GM23338 (cell line): ENCODE results near the gene RPLP1. TPM values are rescaled to one million over a fixed set of nuclear protein-coding genes. Genes with fewer than 3 reads are reported as not detected.

Source experiments
- ATAC-seq: fragments of 200-7000 bp; cut with Tn5 transposase; 3 replicates; pipeline ENCODE4 v1.9.1; 2020
- DNase-seq: peaks from one replicate; pipeline ENCODE4 v3.0.0-alpha.2; 2015; ENCODE audit warnings: low spot score
- H2AFZ ChIP-seq: fragments of 200-600 bp; sonication (generic); 2 replicates; pipeline ENCODE4 v1.8.0; 2016; ENCODE audit warnings: antibody characterized with exemption, mild to moderate bottlenecking, moderate library complexity
- H3F3A ChIP-seq: fragments of 200-600 bp; sonication (generic); replicated peaks from 2 replicates; pipeline ENCODE4 v1.8.0; 2017; ENCODE audit warnings: antibody characterized with exemption, mixed run types, low read depth
- H3K27ac ChIP-seq: fragments of 200-600 bp; sonication (generic); 2 replicates; pipeline ENCODE4 v1.6.1; 2016; ENCODE audit warnings: low read depth
- H3K27me3 ChIP-seq: fragments of 200-600 bp; sonication (generic); 2 replicates; pipeline ENCODE4 v1.8.0; 2016; ENCODE audit warnings: mild to moderate bottlenecking, mixed run types, moderate library complexity; ENCODE audit not compliant: insufficient read depth
- H3K36me3 ChIP-seq: fragments of 200-600 bp; sonication (generic); 2 replicates; pipeline ENCODE4 v1.8.0; 2016; ENCODE audit warnings: mild to moderate bottlenecking; ENCODE audit not compliant: insufficient read depth
- H3K4me1 ChIP-seq: fragments of 200-600 bp; sonication (generic); 2 replicates; pipeline ENCODE4 v1.8.0; 2016; ENCODE audit warnings: mild to moderate bottlenecking, moderate library complexity; ENCODE audit not compliant: insufficient read depth
- H3K4me2 ChIP-seq: fragments of 200-600 bp; sonication (generic); 2 replicates; pipeline ENCODE4 v1.7.1; 2017; ENCODE audit warnings: mixed run types
- H3K4me3 ChIP-seq: fragments of 200-600 bp; sonication (generic); 2 replicates; pipeline ENCODE4 v1.6.1; 2016; ENCODE audit warnings: mixed run types
- H3K79me2 ChIP-seq: fragments of 200-600 bp; sonication (generic); replicated peaks from 2 replicates; pipeline ENCODE4 v1.8.0; 2017; ENCODE audit warnings: mild to moderate bottlenecking; ENCODE audit not compliant: insufficient read depth
- H3K9me2 ChIP-seq: fragments of 200-600 bp; sonication (generic); 2 replicates; pipeline ENCODE4 v1.8.0; 2017; ENCODE audit not compliant: insufficient read depth
- H4K20me1 ChIP-seq: fragments of 200-600 bp; sonication (generic); replicated peaks from 2 replicates; pipeline ENCODE4 v1.8.0; 2017; ENCODE audit warnings: mild to moderate bottlenecking; ENCODE audit not compliant: insufficient read depth
- H3K27ac Mint-ChIP-seq: 2 replicates; pipeline ENCODE4 v1.8.0; 2020; ENCODE audit warnings: inconsistent platforms, mild to moderate bottlenecking, moderate library complexity, mixed read lengths
- H3K27me3 Mint-ChIP-seq: 3 replicates; pipeline ENCODE4 v1.8.0; 2022; ENCODE audit warnings: low read depth, mild to moderate bottlenecking, moderate library complexity, mixed read lengths, inconsistent platforms; ENCODE audit not compliant: insufficient read depth, poor library complexity
- H3K36me3 Mint-ChIP-seq: 3 replicates; pipeline ENCODE4 v1.8.0; 2021; ENCODE audit warnings: low read depth, mild to moderate bottlenecking, inconsistent platforms, moderate library complexity, mixed read lengths
- H3K4me1 Mint-ChIP-seq: 3 replicates; pipeline ENCODE4 v1.8.0; 2020; ENCODE audit warnings: mild to moderate bottlenecking, inconsistent platforms, mixed read lengths
- H3K4me3 Mint-ChIP-seq: 3 replicates; pipeline ENCODE4 v1.8.0; 2021; ENCODE audit warnings: moderate library complexity, mild to moderate bottlenecking, inconsistent platforms, mixed read lengths
- H3K9me3 Mint-ChIP-seq: 3 replicates; pipeline ENCODE4 v1.8.0; 2020; ENCODE audit warnings: moderate library complexity, mild to moderate bottlenecking, inconsistent platforms, mixed read lengths
- CREB1 ChIP-seq: fragments of 250-450 bp; sonication (Bioruptor Pico); IDR thresholded peaks from 2 replicates; pipeline ENCODE4 v1.5.0; 2020; ENCODE audit warnings: low read depth, mild to moderate bottlenecking, moderate library complexity
- CTCF ChIP-seq, 2 experiments: fragments of 200-600 bp in 1 of 2; sonication (generic) in 1 of 2; conservative IDR thresholded peaks; 2 replicates each; pipeline versions ENCODE4 v1.5.1 to v1.6.1; 2016 to 2017; ENCODE audit warnings: antibody characterized with exemption in 2 of 2, low read depth in 2 of 2, mild to moderate bottlenecking in 2 of 2, moderate library complexity in 1 of 2
- ETS1 ChIP-seq: IDR thresholded peaks from 2 replicates; pipeline ENCODE4 v1.6.1; 2016; ENCODE audit warnings: antibody characterized with exemption
- EZH2 ChIP-seq: fragments of 200-600 bp; sonication (generic); IDR thresholded peaks from one replicate; pipeline ENCODE4 v1.8.0; 2017; ENCODE audit warnings: antibody characterized with exemption, mild to moderate bottlenecking, low read depth; ENCODE audit not compliant: unreplicated experiment
- EZH2phosphoT487 ChIP-seq: fragments of 200-600 bp; sonication (generic); IDR thresholded peaks from one replicate; pipeline ENCODE4 v1.8.1; 2018; ENCODE audit warnings: antibody characterized with exemption; ENCODE audit not compliant: unreplicated experiment
- JUNB ChIP-seq: IDR thresholded peaks from one replicate; pipeline ENCODE4 v1.6.1; 2016; ENCODE audit warnings: antibody characterized with exemption; ENCODE audit not compliant: unreplicated experiment
- NANOG ChIP-seq: IDR thresholded peaks from 2 replicates; pipeline ENCODE4 v1.6.1; 2016; ENCODE audit warnings: antibody characterized with exemption, borderline replicate concordance
- POLR2AphosphoS5 ChIP-seq: IDR thresholded peaks from 2 replicates; pipeline ENCODE4 v1.6.1; 2016; ENCODE audit warnings: antibody characterized with exemption, low read depth
- REST ChIP-seq: IDR thresholded peaks from one replicate; pipeline ENCODE4 v1.6.1; 2018; ENCODE audit warnings: antibody characterized with exemption; ENCODE audit not compliant: unreplicated experiment
- STAT1 ChIP-seq: IDR thresholded peaks from one replicate; pipeline ENCODE4 v1.6.1; 2016; ENCODE audit warnings: antibody characterized with exemption; ENCODE audit not compliant: unreplicated experiment
- ZNF114 ChIP-seq: fragments of 250-450 bp; sonication (Bioruptor Pico); IDR thresholded peaks from 2 replicates; pipeline ENCODE4 v1.5.0; 2020; ENCODE audit warnings: mild to moderate bottlenecking, moderate library complexity
- ZNF331 ChIP-seq: fragments of 250-450 bp; sonication (Bioruptor Pico); IDR thresholded peaks from 2 replicates; pipeline ENCODE4 v1.5.0; 2020; ENCODE audit warnings: low read depth, mild to moderate bottlenecking, moderate library complexity
- ZNF462 ChIP-seq: fragments of 250-450 bp; sonication (Bioruptor Pico); IDR thresholded peaks from 2 replicates; pipeline ENCODE4 v1.5.0; 2020; ENCODE audit warnings: mild to moderate bottlenecking, moderate library complexity
- polyA plus RNA-seq: library from polyadenylated mRNA; unstranded; fragments of >200 nt; fragmentation: Nextera tagmentation; extraction: Ambion mirVana; gene quantifications from 2 replicates; pipeline ENCODE4 v1.2.1, GENCODE V29; 2016
- total RNA-seq: library from RNA; depleted of rRNA; stranded (reverse); fragments of >200 nt; shearing (Covaris generic); gene quantifications from 2 replicates; pipeline ENCODE4 v1.2.3, GENCODE V29; 2014

The RPLP1 gene
- total and polyA plus RNA-seq, 2 experiments from 2014 or later = 283 to 3,258 TPM

GRCh38 chr15:69454953-69455352, 2.3 kb downstream of the RPLP1 start:
- peak overlapping the region; percentile 86 for H3K4me2 ChIP-seq
- ATAC-seq (no peak), DNase-seq (no peak)
- H3K36me3 Mint-ChIP-seq = peaks cover 61% of the 10 kb centered on the region
- H3K9me2 ChIP-seq = no peaks in the 10 kb centered on the region
- H3K27ac ChIP-seq = peak overlapping the region; percentile 82
- H3K4me1 ChIP-seq = peaks cover 16% of the 10 kb centered on the region
- H3K27ac Mint-ChIP-seq = peak overlapping the region; percentile 97
- peaks cover 32% of the 10 kb centered on the region for H3K36me3 ChIP-seq
- peaks cover 14% of the 10 kb centered on the region; the same call in 2 of the 3 replicates for H3K9me3 Mint-ChIP-seq
- peak overlapping the region; percentile 97 for H3K4me3 ChIP-seq
- H3F3A ChIP-seq = peaks cover 45% of the 10 kb centered on the region
- peaks cover 39% of the 10 kb centered on the region for H3K79me2 ChIP-seq
- H3K27me3 ChIP-seq = no peaks in the 10 kb centered on the region
- H4K20me1 ChIP-seq = peaks cover 53% of the 10 kb centered on the region
- H3K4me1 Mint-ChIP-seq = peaks cover 15% of the 10 kb centered on the region; the same call in 2 of the 3 replicates
- no peak overlapping the region for H2AFZ ChIP-seq
- H3K4me3 Mint-ChIP-seq = peak overlapping the region; percentile 100
- H3K27me3 Mint-ChIP-seq = peaks cover 2% of the 10 kb centered on the region
- TF ChIP-seq ZNF331 (CRISPR knock-in tag) (no peak), REST (no peak), NANOG (no peak), EZH2phosphoT487 (no peak), ETS1 (no peak), CREB1 (CRISPR knock-in tag) (no peak), EZH2 (no peak), ZNF114 (CRISPR knock-in tag) (no peak), CTCF (conservative IDR thresholded peaks at IDR 0.05; ENCODE audit: low read depth in 2 of 2) (no peak), ZNF462 (CRISPR knock-in tag) (no peak), JUNB (no peak), STAT1 (no peak), POLR2AphosphoS5 (no peak; the same call in 1 of the 2 replicates)
